ENCODE results near the gene PNP.
"Not testable (repeated sequence)": the region's sequence is repeated elsewhere in the genome, so short reads cannot be mapped to it uniquely, and the experiment has no call there.

Gene PNP
- 314 to 396 (median 387) reads per million in 4 donors for total RNA-seq

GRCh38 chr14:20469242-20469889, at the start of gene PNP:
Gene PNP, plus strand, starts transcription at chr14:20469406. Its CDS starts 119 bp downstream, at chr14:20469525.
- DNase-seq, result peak; percentile 67 to 90 (median 81)

- DNase-seq, result no peak
These were observed 49.8 kb upstream of the PNP start for GRCh38 chr14:20419419-20419818.

GRCh38 chr14:20421267-20421666, 47.9 kb upstream of the PNP start:
- DNase-seq, result no peak

GRCh38 chr14:20422886-20423285, 46.3 kb upstream of the PNP start:
- DNase-seq, result no peak

GRCh38 chr14:20424851-20425250, 44.4 kb upstream of the PNP start:
- no peak for DNase-seq

GRCh38 chr14:20427231-20428009, 41.8 kb upstream of the PNP start:
- peak in 1 of 5 donors; percentile 32 for DNase-seq

GRCh38 chr14:20428010-20428365, 41.2 kb upstream of the PNP start:
- DNase-seq, result no peak

GRCh38 chr14:20428802-20429201, 40.4 kb upstream of the PNP start:
- DNase-seq, result no peak

GRCh38 chr14:20429801-20430669, 39.2 kb upstream of the PNP start:
- no peak for DNase-seq

GRCh38 chr14:20434701-20435581, 34.3 kb upstream of the PNP start:
- DNase-seq, result no peak

- DNase-seq, result no peak
These were observed 33.4 kb upstream of the PNP start, which contains the start of gene KLHL33 for GRCh38 chr14:20435582-20436362. Gene KLHL33, minus strand, starts transcription at chr14:20436166. Its CDS starts 355 bp downstream, at chr14:20435811.

- no peak for DNase-seq
These were observed 32.8 kb upstream of the PNP start for GRCh38 chr14:20436363-20436755.

GRCh38 chr14:20438664-20439063, 30.5 kb upstream of the PNP start:
- DNase-seq, result no peak

- no peak for DNase-seq
These were observed 28.7 kb upstream of the PNP start for GRCh38 chr14:20440465-20440864.

- peak in 1 of 5 donors; percentile 60 for DNase-seq
These were observed 28.3 kb upstream of the PNP start for GRCh38 chr14:20440882-20441281.

- DNase-seq, result no peak
These were observed 27.7 kb upstream of the PNP start for GRCh38 chr14:20441461-20441860.

- DNase-seq, result not testable (repeated sequence)
These were observed 25.6 kb upstream of the PNP start for GRCh38 chr14:20443650-20444049.

- no peak for DNase-seq
These were observed 22.3 kb upstream of the PNP start for GRCh38 chr14:20446889-20447288.

- DNase-seq, result not testable (repeated sequence)
These were observed 16.4 kb upstream of the PNP start for GRCh38 chr14:20452831-20453230.

GRCh38 chr14:20454516-20455354, 14.5 kb upstream of the PNP start, which contains the start of the genes APEX1 and OSGEP:
Gene APEX1, plus strand, starts transcription at chr14:20455226. Its CDS starts 420 bp downstream, at chr14:20455646.
Gene OSGEP, minus strand, starts transcription at chr14:20454812. Its CDS starts 129 bp downstream, at chr14:20454683.
- DNase-seq, result peak; percentile 94 to 99 (median 97)

Measured in T-helper 1 cell (primary cell).